ENCODE data around the gene AKAP12. TPM values are rescaled to one million over a fixed set of nuclear protein-coding genes. Genes with fewer than 3 reads are reported as not detected.

The AKAP12 gene
- total RNA-seq, 1 donor from 2014 or later = 81.3 TPM

DNA sequence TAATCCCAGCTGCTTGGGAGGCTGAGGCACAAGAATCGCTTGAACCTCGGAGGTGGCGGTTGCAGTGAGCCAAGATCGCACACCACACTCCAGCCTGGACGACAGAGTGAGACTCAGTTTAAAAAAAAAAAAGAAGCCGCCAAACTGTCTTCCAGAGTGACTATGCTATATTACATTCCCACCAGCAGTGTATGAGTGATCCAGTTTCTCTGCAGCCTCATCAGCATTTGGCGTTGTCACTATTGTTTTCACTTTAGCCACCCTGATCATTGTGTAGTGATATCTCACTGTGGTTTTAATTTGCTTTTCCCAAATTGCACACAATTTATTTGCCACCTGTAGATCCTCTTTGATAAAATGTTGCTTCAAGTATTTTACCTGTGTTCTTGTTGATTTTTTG is 6.0 kb upstream of the AKAP12 start:
- Histone ChIP-seq H3K27me3 (peaks cover 7% of the 10 kb centered on the region), H4K20me1 (ENCODE audit: low read depth) (no peaks in the 10 kb centered on the region), H3F3A (ENCODE audit: low read depth) (no peaks in the 10 kb centered on the region), H3K9ac (no peak overlapping the region), H3K4me3 (no peak overlapping the region), H3K4me1 (no peaks in the 10 kb centered on the region), H3K4me2 (no peak overlapping the region), H2AFZ (replicated peaks) (no peak overlapping the region), H3K27ac (no peak overlapping the region), H3K36me3 (no peaks in the 10 kb centered on the region), H3K9me3 (ENCODE audit: low read depth) (no peaks in the 10 kb centered on the region), H3K79me2 (ENCODE audit: low read depth) (no peaks in the 10 kb centered on the region)
- no peaks in the 10 kb centered on the region for H3K9me3 Mint-ChIP-seq
- peaks cover 4% of the 10 kb centered on the region for H3K27me3 Mint-ChIP-seq (ENCODE audit: insufficient read depth, low read depth)
- no peak overlapping the region for H3K27ac Mint-ChIP-seq
- TF ChIP-seq EZH2 (IDR thresholded peaks at IDR 0.05) = no peak
- TF ChIP-seq EZH2phosphoT487 (IDR thresholded peaks at IDR 0.05) = no peak
- TF ChIP-seq, protein P1, sequence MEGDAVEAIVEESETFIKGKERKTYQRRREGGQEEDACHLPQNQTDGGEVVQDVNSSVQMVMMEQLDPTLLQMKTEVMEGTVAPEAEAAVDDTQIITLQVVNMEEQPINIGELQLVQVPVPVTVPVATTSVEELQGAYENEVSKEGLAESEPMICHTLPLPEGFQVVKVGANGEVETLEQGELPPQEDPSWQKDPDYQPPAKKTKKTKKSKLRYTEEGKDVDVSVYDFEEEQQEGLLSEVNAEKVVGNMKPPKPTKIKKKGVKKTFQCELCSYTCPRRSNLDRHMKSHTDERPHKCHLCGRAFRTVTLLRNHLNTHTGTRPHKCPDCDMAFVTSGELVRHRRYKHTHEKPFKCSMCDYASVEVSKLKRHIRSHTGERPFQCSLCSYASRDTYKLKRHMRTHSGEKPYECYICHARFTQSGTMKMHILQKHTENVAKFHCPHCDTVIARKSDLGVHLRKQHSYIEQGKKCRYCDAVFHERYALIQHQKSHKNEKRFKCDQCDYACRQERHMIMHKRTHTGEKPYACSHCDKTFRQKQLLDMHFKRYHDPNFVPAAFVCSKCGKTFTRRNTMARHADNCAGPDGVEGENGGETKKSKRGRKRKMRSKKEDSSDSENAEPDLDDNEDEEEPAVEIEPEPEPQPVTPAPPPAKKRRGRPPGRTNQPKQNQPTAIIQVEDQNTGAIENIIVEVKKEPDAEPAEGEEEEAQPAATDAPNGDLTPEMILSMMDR (IDR thresholded peaks at IDR 0.05) = no peak
- no peak for DNase-seq (ENCODE audit: low spot score)
- no peaks in the 10 kb centered on the region for H3K4me1 Mint-ChIP-seq
- H3K4me3 Mint-ChIP-seq = no peak overlapping the region
- H3K36me3 Mint-ChIP-seq = no peaks in the 10 kb centered on the region

DNA sequence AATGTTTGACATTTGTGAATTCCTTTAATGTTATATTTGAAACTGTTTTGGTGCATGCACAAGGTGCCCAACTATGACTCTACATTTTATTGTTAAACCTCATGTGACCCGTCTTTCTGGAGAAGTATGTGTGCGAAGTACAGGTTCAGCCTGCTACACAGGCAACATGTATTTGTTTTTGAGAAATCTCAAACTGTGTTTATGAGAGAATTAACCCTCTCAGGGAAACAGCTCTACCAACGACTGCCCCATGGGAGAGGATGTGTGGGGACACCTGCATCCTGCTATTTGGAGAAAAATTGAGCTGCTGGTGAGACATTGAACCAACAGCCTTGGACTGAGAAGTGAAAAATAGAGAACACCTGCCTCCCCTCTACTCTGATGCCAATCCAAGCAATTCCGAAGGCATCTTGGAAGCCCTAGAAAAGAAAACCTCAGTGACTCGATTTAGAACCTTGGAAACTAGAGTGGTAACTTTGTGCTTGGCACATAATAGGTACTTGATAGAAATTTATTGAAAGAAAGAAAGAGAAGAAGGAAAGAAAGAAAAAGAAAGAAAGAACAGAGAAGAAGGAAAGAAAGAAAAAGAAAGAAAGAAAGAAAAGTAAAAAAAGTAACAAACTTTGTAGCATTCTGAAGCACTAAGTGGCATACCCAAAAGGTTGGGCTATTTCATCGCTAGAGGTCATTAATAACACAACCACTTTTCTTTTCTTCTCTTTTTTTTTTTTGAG is 2.9 kb upstream of the AKAP12 start:
- no peak overlapping the region for H3K4me2 ChIP-seq
- H3K27me3 ChIP-seq = peaks cover 15% of the 10 kb centered on the region
- Mint-ChIP-seq H3K4me3 (no peak overlapping the region), H3K27me3 (ENCODE audit: insufficient read depth, low read depth) (peaks cover 6% of the 10 kb centered on the region), H3K4me1 (peaks cover 14% of the 10 kb centered on the region), H3K36me3 (no peaks in the 10 kb centered on the region), H3K9me3 (no peaks in the 10 kb centered on the region), H3K27ac (no peak overlapping the region)
- H3K9ac ChIP-seq = no peak overlapping the region
- no peak overlapping the region for H3K27ac ChIP-seq
- no peak for TF ChIP-seq EZH2phosphoT487 (IDR thresholded peaks at IDR 0.05)
- TF ChIP-seq, protein P1 (IDR thresholded peaks at IDR 0.05) = no peak
- TF ChIP-seq EZH2 (IDR thresholded peaks at IDR 0.05) = no peak
- H3K79me2 ChIP-seq (ENCODE audit: low read depth) = peaks cover 7% of the 10 kb centered on the region
- H3K9me3 ChIP-seq (ENCODE audit: low read depth) = no peaks in the 10 kb centered on the region
- H4K20me1 ChIP-seq (ENCODE audit: low read depth) = peaks cover 9% of the 10 kb centered on the region
- DNase-seq (ENCODE audit: low spot score) = no peak
- no peak overlapping the region for H3K4me3 ChIP-seq
- H2AFZ ChIP-seq (replicated peaks) = no peak overlapping the region
- no peaks in the 10 kb centered on the region for H3K36me3 ChIP-seq
- peaks cover 31% of the 10 kb centered on the region for H3F3A ChIP-seq (ENCODE audit: low read depth)
- peaks cover 10% of the 10 kb centered on the region for H3K4me1 ChIP-seq

DNA sequence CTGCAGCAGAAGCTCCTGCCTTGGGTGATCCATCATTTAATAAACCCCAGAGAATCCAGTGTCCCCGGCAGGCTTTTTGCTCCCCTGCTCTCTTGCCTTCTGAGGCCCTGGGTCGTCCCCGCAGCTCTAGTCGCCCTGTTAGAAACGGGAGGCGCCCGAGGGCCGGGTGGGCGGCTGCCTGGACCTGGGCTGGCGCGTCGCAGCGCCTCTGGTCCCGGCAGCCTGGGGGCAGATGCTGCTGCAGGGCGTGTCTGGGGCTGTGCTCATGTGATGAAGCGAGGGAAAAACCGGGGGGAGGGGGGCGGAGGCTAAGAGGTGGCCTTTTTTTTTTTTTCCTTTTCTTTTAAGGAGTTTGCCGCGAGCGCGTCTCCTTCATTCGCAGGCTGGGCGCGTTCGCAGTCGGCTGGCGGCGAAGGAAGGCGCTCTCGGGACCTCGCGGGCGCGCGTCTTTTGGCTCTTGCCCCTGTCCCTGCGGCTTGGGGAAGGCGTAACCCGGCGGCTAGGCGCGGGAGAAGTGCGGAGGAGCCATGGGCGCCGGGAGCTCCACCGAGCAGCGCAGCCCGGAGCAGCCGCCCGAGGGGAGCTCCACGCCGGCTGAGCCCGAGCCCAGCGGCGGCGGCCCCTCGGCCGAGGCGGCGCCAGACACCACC is 394 bp downstream of the AKAP12 start:
- Mint-ChIP-seq H3K4me3 (peak overlapping the region; percentile 97), H3K9me3 (no peaks in the 10 kb centered on the region), H3K27me3 (ENCODE audit: insufficient read depth, low read depth) (peaks cover 6% of the 10 kb centered on the region), H3K36me3 (peaks cover 4% of the 10 kb centered on the region), H3K4me1 (peaks cover 32% of the 10 kb centered on the region), H3K27ac (peak overlapping the region; percentile 90)
- Histone ChIP-seq H3K4me1 (peaks cover 25% of the 10 kb centered on the region), H3K36me3 (no peaks in the 10 kb centered on the region), H3K79me2 (ENCODE audit: low read depth) (peaks cover 40% of the 10 kb centered on the region), H3K9ac (peak overlapping the region; percentile 33), H3K4me3 (peak overlapping the region; percentile 96), H4K20me1 (ENCODE audit: low read depth) (peaks cover 21% of the 10 kb centered on the region), H3K4me2 (peak overlapping the region; percentile 99), H2AFZ (replicated peaks) (peak overlapping the region; percentile 90), H3K9me3 (ENCODE audit: low read depth) (no peaks in the 10 kb centered on the region), H3F3A (ENCODE audit: low read depth) (peaks cover 33% of the 10 kb centered on the region), H3K27ac (peak overlapping the region; percentile 83), H3K27me3 (peaks cover 20% of the 10 kb centered on the region)
- peak; percentile 96 for DNase-seq (ENCODE audit: low spot score)
- TF ChIP-seq EZH2 (IDR thresholded peaks at IDR 0.05) = no peak
- TF ChIP-seq, protein P1 (IDR thresholded peaks at IDR 0.05) = peak; percentile 11
